ENCODE data around the gene CNNM2. TPM values are rescaled to one million over a fixed set of nuclear protein-coding genes. Genes with fewer than 3 reads are reported as not detected.

CNNM2 gene
- total RNA-seq, 1 experiment from 2014 or later = 16.1 TPM

- TF ChIP-seq CTCF (IDR thresholded peaks at IDR 0.05; ENCODE audit: insufficient read depth in 1 of 2, low read depth in 1 of 2, low read length in 1 of 2, severe bottlenecking in 1 of 2, unreplicated experiment in 1 of 2) = no peak
- no peak for DNase-seq
- no peaks in the 10 kb centered on the region for H3K27me3 Mint-ChIP-seq (ENCODE audit: insufficient read depth, unreplicated experiment)
- Histone ChIP-seq H3K36me3 (ENCODE audit: control insufficient read depth, insufficient read depth, low read length) (peaks cover 2% of the 10 kb centered on the region; the same call in 1 of the 2 replicates), H3K4me1 (no peaks in the 10 kb centered on the region), H3K4me3 (ENCODE audit: low read depth, low read length) (no peak overlapping the region), H3K27me3 (replicated peaks; ENCODE audit: control insufficient read depth, insufficient read depth, low read length) (no peaks in the 10 kb centered on the region), H3K9me3 (no peaks in the 10 kb centered on the region)
- peaks cover 36% of the 10 kb centered on the region for H3K36me3 Mint-ChIP-seq (ENCODE audit: insufficient read depth, unreplicated experiment)
- POLR2A ChIA-PET = no interaction called here
- H3K9me3 Mint-ChIP-seq (ENCODE audit: unreplicated experiment) = no peaks in the 10 kb centered on the region
- CTCF ChIA-PET = interaction anchor here (1.2 kb wide), 1 partner anchor 140 kb away, joined by 4 read pairs; no protein-coding TSS in a partner anchor
- no TSS peak for BruUV-seq (replicated peaks)
- H3K27ac Mint-ChIP-seq (ENCODE audit: unreplicated experiment) = no peak overlapping the region
- H3K4me1 Mint-ChIP-seq (ENCODE audit: low read depth, unreplicated experiment) = no peaks in the 10 kb centered on the region
- intact Hi-C loops (cut with micrococcal nuclease; ENCODE audit: unreplicated experiment) = no loop called here
- no peak overlapping the region for H3K4me3 Mint-ChIP-seq (ENCODE audit: unreplicated experiment)
These were observed 186.6 kb downstream of the CNNM2 start for GRCh38 chr10:103104721-103105120.

- no peaks in the 10 kb centered on the region for H3K9me3 Mint-ChIP-seq (ENCODE audit: unreplicated experiment)
- CTCF ChIA-PET = interaction anchor here (1.6 kb wide), 1 partner anchor 139 kb away, joined by 5 read pairs; no protein-coding TSS in a partner anchor
- no peak for DNase-seq
- H3K4me1 Mint-ChIP-seq (ENCODE audit: low read depth, unreplicated experiment) = no peaks in the 10 kb centered on the region
- no peak overlapping the region for H3K4me3 Mint-ChIP-seq (ENCODE audit: unreplicated experiment)
- Histone ChIP-seq H3K4me3 (ENCODE audit: low read depth, low read length) (no peak overlapping the region), H3K9me3 (no peaks in the 10 kb centered on the region), H3K27me3 (replicated peaks; ENCODE audit: control insufficient read depth, insufficient read depth, low read length) (no peaks in the 10 kb centered on the region), H3K4me1 (no peaks in the 10 kb centered on the region), H3K36me3 (ENCODE audit: control insufficient read depth, insufficient read depth, low read length) (peaks cover 2% of the 10 kb centered on the region; the same call in 1 of the 2 replicates)
- H3K36me3 Mint-ChIP-seq (ENCODE audit: insufficient read depth, unreplicated experiment) = peaks cover 36% of the 10 kb centered on the region
- no peaks in the 10 kb centered on the region for H3K27me3 Mint-ChIP-seq (ENCODE audit: insufficient read depth, unreplicated experiment)
- H3K27ac Mint-ChIP-seq (ENCODE audit: unreplicated experiment) = no peak overlapping the region
- no TSS peak for BruUV-seq (replicated peaks)
- intact Hi-C loops (cut with micrococcal nuclease; ENCODE audit: unreplicated experiment) = no loop called here
- POLR2A ChIA-PET = no interaction called here
- no peak for TF ChIP-seq CTCF (IDR thresholded peaks at IDR 0.05; ENCODE audit: insufficient read depth in 1 of 2, low read depth in 1 of 2, low read length in 1 of 2, severe bottlenecking in 1 of 2, unreplicated experiment in 1 of 2)
These were observed 187.4 kb downstream of the CNNM2 start for GRCh38 chr10:103105462-103105861.

- Mint-ChIP-seq H3K27ac (ENCODE audit: unreplicated experiment) (no peak overlapping the region), H3K4me1 (ENCODE audit: low read depth, unreplicated experiment) (peaks cover 9% of the 10 kb centered on the region), H3K36me3 (ENCODE audit: insufficient read depth, unreplicated experiment) (peaks cover 32% of the 10 kb centered on the region), H3K9me3 (ENCODE audit: unreplicated experiment) (no peaks in the 10 kb centered on the region), H3K4me3 (ENCODE audit: unreplicated experiment) (no peak overlapping the region), H3K27me3 (ENCODE audit: insufficient read depth, unreplicated experiment) (no peaks in the 10 kb centered on the region)
- no peak for TF ChIP-seq CTCF (IDR thresholded peaks at IDR 0.05; ENCODE audit: insufficient read depth in 1 of 2, low read depth in 1 of 2, low read length in 1 of 2, severe bottlenecking in 1 of 2, unreplicated experiment in 1 of 2)
- H3K4me1 ChIP-seq = peaks cover 6% of the 10 kb centered on the region
- no peaks in the 10 kb centered on the region for H3K9me3 ChIP-seq
- H3K27me3 ChIP-seq (replicated peaks; ENCODE audit: control insufficient read depth, insufficient read depth, low read length) = no peaks in the 10 kb centered on the region
- BruUV-seq (replicated peaks) = no TSS peak
- H3K36me3 ChIP-seq (ENCODE audit: control insufficient read depth, insufficient read depth, low read length) = peaks cover 2% of the 10 kb centered on the region; the same call in 1 of the 2 replicates
- POLR2A ChIA-PET = no interaction called here
- no peak overlapping the region for H3K4me3 ChIP-seq (ENCODE audit: low read depth, low read length)
- intact Hi-C loops (cut with micrococcal nuclease; ENCODE audit: unreplicated experiment) = no loop called here
- no peak for DNase-seq
- CTCF ChIA-PET = interaction anchor here (1.6 kb wide), 1 partner anchor 138 kb away, joined by 5 read pairs; no protein-coding TSS in a partner anchor
These were observed 188.4 kb downstream of the CNNM2 start for GRCh38 chr10:103106539-103106938.
